Fibroblast of lung (primary cell): ENCODE measurements around the gene OR7G3. TPM values are rescaled to one million over a fixed set of nuclear protein-coding genes. Genes with fewer than 3 reads are reported as not detected.

Experiments used
- DNase-seq, 2 donors: peaks; one replicate each; pipeline versions ENCODE4 v3.0.0 to v3.0.0-alpha.2; 2010; ENCODE audit warnings: low read depth in 2 of 2
- H2AFZ ChIP-seq: 2 replicates; pipeline ENCODE4 v1.5.1; 2012; ENCODE audit warnings: low read length, control low read depth, inconsistent platforms
- H3K27ac ChIP-seq: 2 replicates; pipeline ENCODE4 v1.5.1; 2011; ENCODE audit warnings: low read length, control low read depth; ENCODE audit not compliant: insufficient read depth
- H3K27me3 ChIP-seq: 2 replicates; pipeline ENCODE4 v1.5.1; 2011; ENCODE audit warnings: mild to moderate bottlenecking, low read length; ENCODE audit not compliant: control insufficient read depth, insufficient read depth
- H3K36me3 ChIP-seq: 2 replicates; pipeline ENCODE4 v1.5.1; 2011; ENCODE audit warnings: low read length; ENCODE audit not compliant: control insufficient read depth, insufficient read depth
- H3K4me1 ChIP-seq: 2 replicates; pipeline ENCODE4 v1.5.1; 2011; ENCODE audit warnings: low read length; ENCODE audit not compliant: control insufficient read depth, insufficient read depth; ENCODE audit errors: extremely low read depth
- H3K4me2 ChIP-seq: 2 replicates; pipeline ENCODE4 v1.5.1; 2011; ENCODE audit warnings: low read length, control low read depth; ENCODE audit not compliant: insufficient read depth; ENCODE audit errors: extremely low read depth
- H3K4me3 ChIP-seq, 4 experiments: fragments of 200-600 bp in 1 of 4; sonication (generic) in 1 of 4; replicated peaks in 1 of 4; 2 replicates each; pipeline ENCODE4 v1.5.1; 2011 to 2016; ENCODE audit warnings: low read length in 4 of 4, low read depth in 3 of 4, mild to moderate bottlenecking in 3 of 4, control low read depth in 2 of 4, inconsistent platforms in 1 of 4, mixed read lengths in 1 of 4; ENCODE audit not compliant: insufficient read depth in 1 of 4; ENCODE audit errors: control extremely low read depth in 1 of 4
- H3K79me2 ChIP-seq: 2 replicates; pipeline ENCODE4 v1.5.1; 2012; ENCODE audit warnings: mild to moderate bottlenecking, low read length, inconsistent platforms; ENCODE audit not compliant: control insufficient read depth, insufficient read depth
- H3K9ac ChIP-seq: 2 replicates; pipeline ENCODE4 v1.5.1; 2011; ENCODE audit warnings: mild to moderate bottlenecking, low read length, control low read depth; ENCODE audit not compliant: insufficient read depth
- H3K9me3 ChIP-seq: 2 replicates; pipeline ENCODE4 v1.5.1; 2012; ENCODE audit warnings: low read depth, low read length; ENCODE audit not compliant: control insufficient read depth, insufficient read depth
- H4K20me1 ChIP-seq: 2 replicates; pipeline ENCODE4 v1.5.1; 2011; ENCODE audit warnings: low read length; ENCODE audit not compliant: control insufficient read depth, insufficient read depth; ENCODE audit errors: extremely low read depth
- EZH2 ChIP-seq: IDR thresholded peaks from 2 replicates; pipeline ENCODE4 v1.5.1; 2012; ENCODE audit warnings: low read length, control low read depth, mild to moderate bottlenecking; ENCODE audit errors: missing control alignments
- polyA plus RNA-seq, 2 donors: library from polyadenylated mRNA; depleted of rRNA in 1 of 2; stranded (reverse) in 1 of 2; unstranded in 1 of 2; fragments of >200 nt; gene quantifications; 2 replicates each; pipeline ENCODE4 v1.2.1, GENCODE V29; 2011 to 2012; ENCODE audit warnings: missing spikeins in 1 of 2
- total RNA-seq: library from RNA; depleted of rRNA; stranded (reverse); fragments of >200 nt; gene quantifications from 2 replicates; pipeline ENCODE4 v1.2.1, GENCODE V29; 2014
- TF ChIP-seq, protein P1 (sequence below), 2 donors: IDR thresholded peaks in 1 of 2; conservative IDR thresholded peaks in 1 of 2; 1 replicate in 1 of 2; 2 replicates in 1 of 2; pipeline ENCODE4 v1.5.1; 2011 to 2012; ENCODE audit warnings: low read length in 2 of 2, control low read depth in 1 of 2, inconsistent platforms in 1 of 2, low read depth in 1 of 2, mild to moderate bottlenecking in 1 of 2

OR7G3 gene
- total and polyA plus RNA-seq, 2 donors (not counting 1 experiment from before 2014, with no cell fraction given), result not detected

- H2AFZ ChIP-seq, result no peak overlapping the region
- no peaks in the 10 kb centered on the region for H3K27me3 ChIP-seq
- H3K4me2 ChIP-seq, result no peak overlapping the region
- no peaks in the 10 kb centered on the region for H3K79me2 ChIP-seq
- H3K27ac ChIP-seq, result no peak overlapping the region
- no peak for DNase-seq
- no peak overlapping the region for H3K9ac ChIP-seq
- H3K36me3 ChIP-seq, result no peaks in the 10 kb centered on the region
- H3K4me3 ChIP-seq, result no peak overlapping the region
- H3K9me3 ChIP-seq, result no peaks in the 10 kb centered on the region
- TF ChIP-seq, protein P1, sequence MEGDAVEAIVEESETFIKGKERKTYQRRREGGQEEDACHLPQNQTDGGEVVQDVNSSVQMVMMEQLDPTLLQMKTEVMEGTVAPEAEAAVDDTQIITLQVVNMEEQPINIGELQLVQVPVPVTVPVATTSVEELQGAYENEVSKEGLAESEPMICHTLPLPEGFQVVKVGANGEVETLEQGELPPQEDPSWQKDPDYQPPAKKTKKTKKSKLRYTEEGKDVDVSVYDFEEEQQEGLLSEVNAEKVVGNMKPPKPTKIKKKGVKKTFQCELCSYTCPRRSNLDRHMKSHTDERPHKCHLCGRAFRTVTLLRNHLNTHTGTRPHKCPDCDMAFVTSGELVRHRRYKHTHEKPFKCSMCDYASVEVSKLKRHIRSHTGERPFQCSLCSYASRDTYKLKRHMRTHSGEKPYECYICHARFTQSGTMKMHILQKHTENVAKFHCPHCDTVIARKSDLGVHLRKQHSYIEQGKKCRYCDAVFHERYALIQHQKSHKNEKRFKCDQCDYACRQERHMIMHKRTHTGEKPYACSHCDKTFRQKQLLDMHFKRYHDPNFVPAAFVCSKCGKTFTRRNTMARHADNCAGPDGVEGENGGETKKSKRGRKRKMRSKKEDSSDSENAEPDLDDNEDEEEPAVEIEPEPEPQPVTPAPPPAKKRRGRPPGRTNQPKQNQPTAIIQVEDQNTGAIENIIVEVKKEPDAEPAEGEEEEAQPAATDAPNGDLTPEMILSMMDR (conservative IDR thresholded peaks at IDR 0.05 in 1 of 2, IDR thresholded peaks at IDR 0.05 in 1 of 2; ENCODE audit: low read depth in 1 of 2, low read length in 2 of 2), result no peak
- TF ChIP-seq EZH2, result no peak
- H3K4me1 ChIP-seq, result no peaks in the 10 kb centered on the region
- no peaks in the 10 kb centered on the region for H4K20me1 ChIP-seq
These were observed 4.2 kb upstream of the OR7G3 start for GRCh38 chr19:9130965-9131364.

- H3K36me3 ChIP-seq, result no peaks in the 10 kb centered on the region
- no peaks in the 10 kb centered on the region for H3K9me3 ChIP-seq
- no peaks in the 10 kb centered on the region for H4K20me1 ChIP-seq
- no peak overlapping the region for H3K4me3 ChIP-seq
- no peak overlapping the region for H3K4me2 ChIP-seq
- H3K4me1 ChIP-seq, result no peaks in the 10 kb centered on the region
- H3K27me3 ChIP-seq, result no peaks in the 10 kb centered on the region
- no peak overlapping the region for H2AFZ ChIP-seq
- no peak for TF ChIP-seq EZH2
- TF ChIP-seq, protein P1 (conservative IDR thresholded peaks at IDR 0.05 in 1 of 2, IDR thresholded peaks at IDR 0.05 in 1 of 2; ENCODE audit: low read depth in 1 of 2, low read length in 2 of 2), result no peak
- DNase-seq, result no peak
- no peaks in the 10 kb centered on the region for H3K79me2 ChIP-seq
- no peak overlapping the region for H3K9ac ChIP-seq
- no peak overlapping the region for H3K27ac ChIP-seq
These were observed 1.4 kb upstream of the OR7G3 start for GRCh38 chr19:9128171-9128570.

- Histone ChIP-seq H3K4me1 (no peaks in the 10 kb centered on the region), H3K27me3 (no peaks in the 10 kb centered on the region), H3K4me2 (no peak overlapping the region), H3K79me2 (no peaks in the 10 kb centered on the region), H4K20me1 (no peaks in the 10 kb centered on the region), H3K9ac (no peak overlapping the region), H3K4me3 (no peak overlapping the region), H3K27ac (no peak overlapping the region), H2AFZ (no peak overlapping the region), H3K36me3 (no peaks in the 10 kb centered on the region), H3K9me3 (no peaks in the 10 kb centered on the region)
- no peak for DNase-seq
- TF ChIP-seq, protein P1 (conservative IDR thresholded peaks at IDR 0.05 in 1 of 2, IDR thresholded peaks at IDR 0.05 in 1 of 2; ENCODE audit: low read depth in 1 of 2, low read length in 2 of 2), result no peak
- no peak for TF ChIP-seq EZH2
These were observed 10.2 kb downstream of the OR7G3 start for GRCh38 chr19:9116547-9116946.
